Testis (tissue), 2 donors: ENCODE results near the gene KCNAB1.

Experiments used
- CTCF ChIP-seq, 3 experiments: fragments of 450-650 bp in 2 of 3; fragments of 200-600 bp in 1 of 3; sonication (generic) in 1 of 3; IDR thresholded peaks; one replicate each; pipeline ENCODE4 v1.5.1; 2016 to 2019; ENCODE audit warnings: antibody characterized with exemption in 3 of 3, mild to moderate bottlenecking in 2 of 3, moderate library complexity in 1 of 3
- POLR2A ChIP-seq: fragments of 450-650 bp; IDR thresholded peaks from one replicate; pipeline ENCODE4 v1.6.1; 2017; ENCODE audit warnings: antibody characterized with exemption, mild to moderate bottlenecking, moderate library complexity

- TF ChIP-seq CTCF (IDR thresholded peaks at IDR 0.05) (no peak), POLR2A (no peak)
Measured at GRCh38 chr3:156142702-156143101, 22.3 kb downstream of the KCNAB1 start.
